Colonic mucosa (tissue), 4 donors: ENCODE results near the gene GCA. TPM values are rescaled to one million over a fixed set of nuclear protein-coding genes. Genes with fewer than 3 reads are reported as not detected.
A peak's percentile ranks its signal among the peaks of the same experiment; 100 is the strongest.

ENCODE experiments used
- DNase-seq: peaks from one replicate; pipeline ENCODE4 v3.0.0-alpha.2; 2020
- H3K27ac ChIP-seq: fragments of 200-600 bp; one replicate; pipeline ENCODE4 v1.8.0; 2021
- H3K27me3 ChIP-seq: fragments of 200-600 bp; one replicate; pipeline ENCODE4 v1.8.0; 2021
- H3K36me3 ChIP-seq: fragments of 200-600 bp; one replicate; pipeline ENCODE4 v1.8.0; 2021
- H3K4me1 ChIP-seq: fragments of 200-600 bp; one replicate; pipeline ENCODE4 v1.8.0; 2021; ENCODE audit warnings: mild to moderate bottlenecking
- H3K4me3 ChIP-seq: fragments of 200-600 bp; one replicate; pipeline ENCODE4 v1.8.0; 2021
- H3K9ac ChIP-seq, 2 donors: one replicate each; pipeline ENCODE4 v1.7.0; 2013; ENCODE audit warnings: control low read depth in 2 of 2, low read depth in 2 of 2, low read length in 2 of 2
- H3K9me3 ChIP-seq: fragments of 200-600 bp; one replicate; pipeline ENCODE4 v1.8.0; 2021
- CTCF ChIP-seq: fragments of 200-600 bp; IDR thresholded peaks from one replicate; pipeline ENCODE4 v1.8.0; 2022; ENCODE audit warnings: antibody characterized with exemption, mild to moderate bottlenecking
- intact Hi-C: fragments of 100-400 bp; cut with DNase I; formaldehyde crosslinking; loops from one replicate; pipeline ENCODE4 v1.14.1; 2022
- total RNA-seq, 2 donors: library from RNA; stranded (reverse); fragmentation: NEBNext Ultra II Directional in 1 of 2; extraction: Animal tissue kit (Norgen Biotek cat#: 25700) in 1 of 2; gene quantifications; one replicate each; pipeline ENCODE4 v1.2.1, GENCODE V29; 2021
- donor health status: healthy.
- donor health status: DM: no; HTN: no; CAD: no.
- donor health status: DM: no; HTN: no; CAD: no.

The GCA gene
- total RNA-seq, 2 donors from 2014 or later: 22.1 to 30.9 TPM

GRCh38 chr2:162328424-162329157, 15.3 kb upstream of the GCA start:
- no peaks in the 10 kb centered on the region for H3K4me1 ChIP-seq
- no peaks in the 10 kb centered on the region for H3K9me3 ChIP-seq
- no peaks in the 10 kb centered on the region for H3K36me3 ChIP-seq
- no peak for TF ChIP-seq CTCF
- DNase-seq: no peak
- H3K4me3 ChIP-seq: no peak overlapping the region
- H3K9ac ChIP-seq: no peak overlapping the region
- intact Hi-C loops: no loop called here
- H3K27me3 ChIP-seq: no peaks in the 10 kb centered on the region
- no peak overlapping the region for H3K27ac ChIP-seq

GRCh38 chr2:162330881-162331280, 13.1 kb upstream of the GCA start:
- Histone ChIP-seq H3K27me3 (no peaks in the 10 kb centered on the region), H3K4me1 (no peaks in the 10 kb centered on the region), H3K27ac (no peak overlapping the region), H3K4me3 (no peak overlapping the region), H3K9ac (no peak overlapping the region), H3K36me3 (no peaks in the 10 kb centered on the region), H3K9me3 (no peaks in the 10 kb centered on the region)
- no peak for DNase-seq
- TF ChIP-seq CTCF: no peak
- intact Hi-C loops: no loop called here

- H3K27me3 ChIP-seq: no peaks in the 10 kb centered on the region
- no peak overlapping the region for H3K4me3 ChIP-seq
- TF ChIP-seq CTCF: peak; percentile 29
- peak; percentile 58 for DNase-seq
- no peaks in the 10 kb centered on the region for H3K36me3 ChIP-seq
- no peaks in the 10 kb centered on the region for H3K9me3 ChIP-seq
- H3K4me1 ChIP-seq: no peaks in the 10 kb centered on the region
- H3K27ac ChIP-seq: no peak overlapping the region
- intact Hi-C loops: no loop called here
- H3K9ac ChIP-seq: no peak overlapping the region
Measured at GRCh38 chr2:162333968-162334367, 10.0 kb upstream of the GCA start.

GRCh38 chr2:162337868-162338267, 6.1 kb upstream of the GCA start:
- Histone ChIP-seq H3K36me3 (no peaks in the 10 kb centered on the region), H3K27ac (no peak overlapping the region), H3K4me3 (no peak overlapping the region), H3K27me3 (no peaks in the 10 kb centered on the region), H3K9ac (no peak overlapping the region), H3K4me1 (no peaks in the 10 kb centered on the region), H3K9me3 (no peaks in the 10 kb centered on the region)
- TF ChIP-seq CTCF: no peak
- no peak for DNase-seq
- intact Hi-C loops: no loop called here

GRCh38 chr2:162340822-162341221, 3.1 kb upstream of the GCA start:
- DNase-seq: no peak
- no peak overlapping the region for H3K27ac ChIP-seq
- no peak overlapping the region for H3K9ac ChIP-seq
- intact Hi-C loops: no loop called here
- peaks cover 4% of the 10 kb centered on the region for H3K4me1 ChIP-seq
- H3K27me3 ChIP-seq: no peaks in the 10 kb centered on the region
- H3K36me3 ChIP-seq: no peaks in the 10 kb centered on the region
- H3K9me3 ChIP-seq: no peaks in the 10 kb centered on the region
- no peak overlapping the region for H3K4me3 ChIP-seq
- TF ChIP-seq CTCF: no peak
